ENCODE data around the gene SRSF9. TPM values are rescaled to one million over a fixed set of nuclear protein-coding genes. Genes with fewer than 3 reads are reported as not detected.
A peak's percentile ranks its signal among the peaks of the same experiment; 100 is the strongest.

Gene SRSF9
- polyA plus RNA-seq, 1 of the 3 experiments (the other 2 are of a cell fraction): 210 TPM

- TF ChIP-seq PBX3 (IDR thresholded peaks at IDR 0.05) (0 out of 2 replicates have a peak, but pooled peaks have one; percentile 25), FOSL2 (IDR thresholded peaks at IDR 0.05; ENCODE audit: borderline replicate concordance, low read depth) (peak; percentile 67), EP300 (IDR thresholded peaks at IDR 0.05; ENCODE audit: borderline replicate concordance in 1 of 2, low read depth in 1 of 2, low read length in 1 of 2) (no peak), TCF12 (IDR thresholded peaks at IDR 0.05) (peak; percentile 31; the same call in 1 of the 2 replicates), SIN3A (IDR thresholded peaks at IDR 0.05; ENCODE audit: borderline replicate concordance, low read depth, low read length) (no peak), RCOR1 (IDR thresholded peaks at IDR 0.05; ENCODE audit: low read length) (no peak), CHD2 (IDR thresholded peaks at IDR 0.05; ENCODE audit: low read length, partially characterized antibody) (no peak)
- TF ChIP-seq, protein P1, sequence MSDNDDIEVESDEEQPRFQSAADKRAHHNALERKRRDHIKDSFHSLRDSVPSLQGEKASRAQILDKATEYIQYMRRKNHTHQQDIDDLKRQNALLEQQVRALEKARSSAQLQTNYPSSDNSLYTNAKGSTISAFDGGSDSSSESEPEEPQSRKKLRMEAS (IDR thresholded peaks at IDR 0.05; ENCODE audit: low read depth): peak; percentile 52; the same call in 1 of the 2 replicates
- Histone ChIP-seq H3K4me2 (peak overlapping the region; percentile 62), H3K79me2 (ENCODE audit: insufficient read depth) (peaks cover 32% of the 10 kb centered on the region), H3K9me2 (no peaks in the 10 kb centered on the region), H4K20me1 (ENCODE audit: insufficient read depth) (no peaks in the 10 kb centered on the region), H3F3A (replicated peaks; ENCODE audit: insufficient read depth) (peaks cover 14% of the 10 kb centered on the region), H3K36me3 (replicated peaks in 1 of 2; ENCODE audit: control insufficient read depth in 1 of 2, insufficient read depth in 2 of 2, low read length in 1 of 2) (no peaks in the 10 kb centered on the region), H3K4me3 (ENCODE audit: low read depth in 2 of 2, low read length in 1 of 2) (no peak overlapping the region; a peak in 1 of 4 replicates), H3K4me1 (ENCODE audit: control insufficient read depth in 1 of 2, insufficient read depth in 2 of 2, low read depth in 1 of 2, low read length in 1 of 2) (peaks cover 0 to 5% of the 10 kb centered on the region in 2 experiments; a peak in 1 of 4 replicates), H3K9me3 (no peaks in the 10 kb centered on the region), H3K27me3 (ENCODE audit: insufficient read depth) (no peaks in the 10 kb centered on the region), H3K27ac (ENCODE audit: low read depth in 2 of 2, low read length in 1 of 2) (peak overlapping the region in 1 of 2 experiments; percentile 64; a peak in 2 of 4 replicates), H2AFZ (ENCODE audit: low read depth) (peak overlapping the region; percentile 32; the same call in 1 of the 2 replicates), H3K9ac (0 out of 2 replicates have a peak overlapping the region, but pooled peaks have one; percentile 4)
- 10% methylated on average over 2 of the region's 2 CpGs for WGBS (ENCODE audit: low lambda C conversion rate)
- DNase-seq: peak; percentile 27
- POLR2A ChIA-PET: no interaction called here
- CTCF ChIA-PET: interaction anchor here (0.6 to 2.1 kb wide), 4 partner anchors 8 to 21 kb away, joined by 3 to 5 read pairs (median 4); no protein-coding TSS in a partner anchor
These were observed 5.0 kb upstream of the SRSF9 start for GRCh38 chr12:120474616-120474960.

DNA sequence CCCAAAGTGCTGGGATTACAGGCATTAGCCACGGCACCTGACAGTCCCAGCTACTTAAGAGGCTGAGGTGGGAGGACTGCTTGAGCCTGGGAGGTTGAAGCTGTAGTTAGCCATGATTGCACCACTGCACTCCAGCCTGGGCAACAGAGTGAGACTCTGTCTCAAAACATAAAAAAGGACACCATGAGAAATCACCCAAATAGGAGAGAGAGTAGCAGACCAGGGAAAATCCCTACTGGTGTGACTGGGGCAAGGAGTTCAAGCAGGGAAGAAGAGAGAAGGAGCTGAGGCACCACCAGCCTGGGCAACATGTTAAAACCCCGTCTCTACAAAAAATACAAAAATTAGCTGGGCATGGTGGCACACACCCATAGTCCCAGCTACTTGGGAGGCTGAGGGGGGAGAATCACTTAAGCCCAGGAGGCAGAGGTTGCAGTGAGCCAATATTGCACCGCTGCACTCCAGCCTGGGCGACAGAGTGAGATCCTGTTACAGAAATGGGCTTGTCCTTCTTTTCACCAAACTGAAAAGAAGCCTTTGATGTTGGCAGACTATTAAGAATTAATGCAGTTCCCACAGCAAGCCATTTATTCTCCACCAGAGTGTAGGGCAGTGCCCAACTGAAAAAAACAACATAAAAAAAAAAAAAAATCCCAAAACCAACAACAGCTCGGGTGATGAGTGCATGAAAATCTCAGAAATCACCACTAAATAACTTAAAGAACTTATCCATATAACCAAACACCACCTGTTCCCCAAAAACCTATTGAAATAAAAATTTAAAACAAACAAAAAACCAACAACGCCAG, 4.5 kb upstream of the SRSF9 start:
- Histone ChIP-seq H3K27ac (ENCODE audit: low read depth in 2 of 2, low read length in 1 of 2) (peak overlapping the region in 1 of 2 experiments; percentile 64; a peak in 1 of 4 replicates), H3K36me3 (replicated peaks in 1 of 2; ENCODE audit: control insufficient read depth in 1 of 2, insufficient read depth in 2 of 2, low read length in 1 of 2) (no peaks in the 10 kb centered on the region), H3K4me3 (ENCODE audit: low read depth in 2 of 2, low read length in 1 of 2) (no peak overlapping the region; a peak in 1 of 4 replicates), H3K79me2 (ENCODE audit: insufficient read depth) (peaks cover 33% of the 10 kb centered on the region), H3F3A (replicated peaks; ENCODE audit: insufficient read depth) (peaks cover 14% of the 10 kb centered on the region), H3K9me3 (no peaks in the 10 kb centered on the region), H3K9ac (no peak overlapping the region), H3K4me2 (peak overlapping the region; percentile 62), H4K20me1 (ENCODE audit: insufficient read depth) (peaks cover under 1% of the 10 kb centered on the region), H2AFZ (ENCODE audit: low read depth) (0 out of 2 replicates have a peak overlapping the region, but pooled peaks have one; percentile 32), H3K27me3 (ENCODE audit: insufficient read depth) (no peaks in the 10 kb centered on the region), H3K9me2 (no peaks in the 10 kb centered on the region), H3K4me1 (ENCODE audit: control insufficient read depth in 1 of 2, insufficient read depth in 2 of 2, low read depth in 1 of 2, low read length in 1 of 2) (peaks cover 0 to 5% of the 10 kb centered on the region in 2 experiments; a peak in 1 of 4 replicates)
- WGBS (ENCODE audit: low lambda C conversion rate): 69% methylated on average over 6 of the region's 6 CpGs
- ChIA-PET POLR2A (no interaction called here), CTCF (interaction anchor here (0.6 to 2.1 kb wide), 5 partner anchors 8 to 20 kb away, joined by 3 to 5 read pairs (median 4); no protein-coding TSS in a partner anchor)
- DNase-seq: no peak
- TF ChIP-seq TCF12 (IDR thresholded peaks at IDR 0.05) (no peak), RXRA (IDR thresholded peaks at IDR 0.05; ENCODE audit: borderline replicate concordance, low read depth) (no peak)
- TF ChIP-seq, protein P1 (IDR thresholded peaks at IDR 0.05; ENCODE audit: low read depth): no peak
